Smooth muscle cell of the coronary artery (primary cell): ENCODE results near the gene CNDP2. TPM values are rescaled to one million over a fixed set of nuclear protein-coding genes. Genes with fewer than 3 reads are reported as not detected.

Source experiments
- total RNA-seq: library from RNA; depleted of rRNA; stranded (reverse); fragments of >200 nt; gene quantifications from 2 replicates; pipeline ENCODE4 v1.2.3, GENCODE V29; 2014; ENCODE audit warnings: low replicate concordance

Gene CNDP2
- 53.2 and 57.4 TPM in 2 replicates for total RNA-seq

DNA sequence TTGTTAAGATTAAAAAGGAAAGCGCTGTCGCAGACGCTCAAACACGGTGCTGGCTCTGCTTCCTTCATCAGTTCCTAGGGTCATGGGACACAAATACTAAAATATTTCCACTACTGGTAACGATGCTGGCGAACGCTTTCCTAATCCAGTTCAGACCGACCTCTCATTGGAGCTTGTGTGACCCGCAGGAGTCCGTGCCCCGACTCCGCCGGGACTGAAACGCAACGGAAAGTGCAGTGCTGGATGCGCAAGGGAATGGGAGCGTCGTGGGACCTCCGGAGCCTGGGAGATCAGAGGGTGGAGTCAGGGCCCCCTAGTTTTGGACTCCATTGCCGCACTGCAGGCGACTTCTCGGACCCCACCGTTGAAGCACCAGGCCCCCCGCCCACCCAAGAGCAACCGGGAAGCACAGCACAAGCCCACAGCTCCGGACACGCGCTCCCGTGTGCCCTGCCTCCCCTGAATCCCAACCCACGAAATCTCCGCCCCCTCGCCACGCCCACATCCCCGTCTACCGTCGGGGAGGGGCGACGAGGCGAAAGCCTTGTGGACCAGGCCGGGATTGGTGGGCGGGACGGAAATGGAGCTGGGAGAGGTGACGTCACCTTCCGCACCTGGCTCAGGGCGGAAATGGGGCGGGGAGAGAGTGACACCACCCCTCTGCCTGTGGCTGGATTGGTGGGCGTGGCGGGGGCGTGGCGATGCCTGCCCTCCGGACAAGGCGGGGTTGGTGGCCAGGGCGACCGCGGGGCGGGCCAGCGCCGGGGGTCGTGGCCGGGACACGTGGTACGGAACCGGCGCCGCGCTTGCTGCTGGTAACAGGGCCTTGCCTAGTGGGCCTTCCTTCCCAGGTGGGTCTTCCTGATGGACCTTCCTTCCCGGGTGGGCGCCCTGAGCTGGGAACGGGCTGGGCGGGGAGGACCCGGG is at the start of gene CNDP2:
TSS of gene CNDP2 (plus strand) at position 783 of the 927 bp plus-strand sequence. CDS start 3,611 bp downstream, outside the sequence.

DNA sequence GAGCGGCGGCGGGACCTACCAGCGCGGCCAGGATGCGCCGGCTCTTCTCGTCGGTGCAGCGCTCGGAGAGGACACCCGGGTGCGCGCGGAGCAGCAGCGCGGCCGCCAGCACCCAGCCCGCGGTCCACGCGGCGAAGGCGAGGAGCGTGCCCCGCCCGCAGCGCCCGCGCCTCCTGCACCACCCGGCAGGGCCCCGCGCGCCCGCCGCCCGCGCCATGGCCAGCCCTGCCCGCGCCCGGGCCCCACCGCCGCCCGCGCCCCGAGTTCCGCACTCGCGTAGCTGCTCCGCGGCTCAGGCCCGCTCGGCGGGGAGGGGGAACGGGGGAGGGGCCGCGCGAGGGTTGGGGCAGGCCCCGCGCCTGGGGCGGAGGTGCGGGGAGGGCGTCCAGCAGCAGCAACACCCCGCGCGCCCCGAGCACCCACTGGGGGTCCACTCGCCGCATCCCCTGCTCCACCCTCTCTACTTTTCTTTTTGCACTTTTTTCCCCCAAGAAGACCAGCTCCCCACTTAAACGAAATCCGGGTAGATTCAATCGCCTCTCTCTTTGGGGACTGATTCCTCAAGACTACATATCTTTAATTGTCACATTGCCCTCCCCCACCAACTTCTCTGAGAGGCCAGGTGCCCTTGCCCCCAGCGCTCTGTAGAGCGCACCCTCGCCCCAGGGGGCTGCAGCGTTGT is 39.0 kb upstream of the CNDP2 start, which contains the start of gene DIPK1C:
TSS of gene DIPK1C (minus strand) at position 266 of the 682 bp plus-strand sequence. CDS start at position 217, 49 bp downstream.

DNA sequence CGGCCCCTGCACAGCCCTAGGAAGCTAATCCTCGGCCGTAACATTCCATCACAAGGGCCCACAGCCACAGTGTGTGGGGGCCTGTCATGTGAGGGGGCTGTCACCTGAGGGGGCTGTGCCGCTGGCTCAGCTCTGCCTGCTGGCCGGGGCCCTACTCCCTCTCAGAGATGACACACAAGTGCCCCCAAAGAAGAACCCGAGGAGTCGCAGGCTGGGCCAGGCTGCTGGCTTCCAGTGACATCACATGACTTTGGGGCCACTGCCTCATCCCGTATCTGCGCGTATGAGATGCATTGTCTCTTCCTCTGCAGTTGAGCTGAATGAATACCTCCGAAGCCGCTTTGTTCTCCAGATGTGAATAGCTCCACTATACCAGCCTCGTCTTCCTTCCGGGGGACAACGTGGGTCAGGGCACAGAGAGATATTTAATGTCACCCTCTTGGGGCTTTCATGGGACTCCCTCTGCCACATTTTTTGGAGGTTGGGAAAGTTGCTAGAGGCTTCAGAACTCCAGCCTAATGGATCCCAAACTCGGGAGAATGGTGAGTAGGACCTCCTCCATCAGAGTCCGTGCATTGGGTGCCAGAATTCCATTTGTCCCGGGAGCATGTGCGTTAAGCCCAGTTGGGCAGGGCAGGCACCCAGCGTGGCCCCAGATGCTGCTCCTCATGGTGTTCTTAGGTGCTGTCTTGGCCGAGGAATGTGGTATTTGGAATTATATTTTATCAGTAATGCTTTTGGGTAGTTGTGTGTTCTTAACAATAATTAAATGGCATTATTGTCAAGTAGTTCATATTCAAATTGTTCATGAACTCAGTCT is 38.2 kb downstream of the CNDP2 start, which contains the start of gene CNDP1:
TSS of gene CNDP1 (plus strand) at position 351 of the 820 bp plus-strand sequence. CDS start at position 519, 168 bp downstream.

Other genes starting within 250 kb of the CNDP2 start
- gene CYB5A, start 204.4 kb upstream of the CNDP2 start, total RNA-seq, result 52.7 and 164 TPM in 2 replicates
- not detected in 2 replicates for gene C18orf63, start 180.5 kb upstream of the CNDP2 start, total RNA-seq
- gene DIPK1C, start 39.1 kb upstream of the CNDP2 start, total RNA-seq, result not detected in 2 replicates
- gene CNDP1, start 38.1 kb downstream of the CNDP2 start, total RNA-seq, result not detected in 2 replicates
- 11.0 and 12.4 TPM in 2 replicates for gene ZNF407, start 101.5 kb downstream of the CNDP2 start, total RNA-seq